ENCODE results near the gene ZBTB40.

GRCh38 chr1:22518379-22518778, 66.7 kb downstream of the ZBTB40 start:
- no peak for TF ChIP-seq CTCF (IDR thresholded peaks at IDR 0.05; ENCODE audit: insufficient read depth, low read length, poor library complexity, severe bottlenecking)
- no peak for TF ChIP-seq EZH2phosphoT487 (conservative IDR thresholded peaks at IDR 0.05; ENCODE audit: low read length)
